ENCODE measurements around the gene PCDHB11. TPM values are rescaled to one million over a fixed set of nuclear protein-coding genes. Genes with fewer than 3 reads are reported as not detected.
"Not testable (repeated sequence)": the region's sequence is repeated elsewhere in the genome, so short reads cannot be mapped to it uniquely, and the experiment has no call there.

Gene PCDHB11
- polyA plus RNA-seq, 1 donor from 2014 or later, result 2.7 TPM

DNA sequence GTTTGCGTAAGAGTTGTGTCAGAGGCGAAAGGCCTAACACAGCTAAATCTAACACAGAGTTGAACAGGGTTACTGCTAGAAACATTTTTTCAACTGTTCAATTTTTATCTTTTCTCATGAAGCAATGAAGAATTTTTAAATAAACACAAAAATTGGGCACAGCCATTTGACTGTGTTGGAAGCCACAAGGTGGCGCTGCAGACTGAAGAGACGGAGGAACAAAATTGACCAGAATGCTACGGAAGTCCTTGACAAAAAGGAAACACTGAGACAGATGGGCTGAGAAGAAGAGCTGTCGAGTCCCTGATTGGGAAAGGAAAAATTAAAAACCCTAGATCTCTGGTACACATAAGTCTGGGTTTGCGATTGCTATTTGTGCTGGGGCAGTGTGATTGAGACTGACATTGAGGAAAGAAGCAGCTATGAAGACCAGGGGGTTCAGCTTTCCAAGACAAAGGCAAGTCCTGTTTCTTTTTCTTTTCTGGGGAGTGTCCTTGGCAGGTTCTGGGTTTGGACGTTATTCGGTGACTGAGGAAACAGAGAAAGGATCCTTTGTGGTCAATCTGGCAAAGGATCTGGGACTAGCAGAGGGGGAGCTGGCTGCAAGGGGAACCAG lies 12.4 kb upstream of the PCDHB11 start, which contains the start of gene PCDHB9:
PCDHB9 (plus strand) TSS at position 265 of the 616 bp plus-strand sequence; CDS start at position 423, 158 bp downstream.
- Histone ChIP-seq H3K36me3 (ENCODE audit: insufficient read depth, low read length) (no peaks in the 10 kb centered on the region), H3K4me3 (ENCODE audit: low read length) (peak within 1 kb of the TSS; percentile 28), H3F3A (ENCODE audit: insufficient read depth, low read length, poor library complexity, severe bottlenecking) (no peaks in the 10 kb centered on the region), H3K27me3 (ENCODE audit: insufficient read depth, low read depth, low read length) (no peaks in the 10 kb centered on the region), H2AFZ (ENCODE audit: low read depth, low read length) (no peak within 1 kb of the TSS), H3K9me3 (ENCODE audit: low read length) (peaks cover 7% of the 10 kb centered on the region), H3K79me2 (replicated peaks; ENCODE audit: insufficient read depth, low read length) (no peaks in the 10 kb centered on the region), H3K27ac (ENCODE audit: low read length) (no peak within 1 kb of the TSS), H3K9me2 (ENCODE audit: insufficient read depth, low read length) (no peaks in the 10 kb centered on the region), H3K9ac (ENCODE audit: low read length) (no peak within 1 kb of the TSS), H3K4me2 (ENCODE audit: low read length) (no peak within 1 kb of the TSS), H4K20me1 (ENCODE audit: insufficient read depth) (no peaks in the 10 kb centered on the region)
- TF ChIP-seq, protein P1, sequence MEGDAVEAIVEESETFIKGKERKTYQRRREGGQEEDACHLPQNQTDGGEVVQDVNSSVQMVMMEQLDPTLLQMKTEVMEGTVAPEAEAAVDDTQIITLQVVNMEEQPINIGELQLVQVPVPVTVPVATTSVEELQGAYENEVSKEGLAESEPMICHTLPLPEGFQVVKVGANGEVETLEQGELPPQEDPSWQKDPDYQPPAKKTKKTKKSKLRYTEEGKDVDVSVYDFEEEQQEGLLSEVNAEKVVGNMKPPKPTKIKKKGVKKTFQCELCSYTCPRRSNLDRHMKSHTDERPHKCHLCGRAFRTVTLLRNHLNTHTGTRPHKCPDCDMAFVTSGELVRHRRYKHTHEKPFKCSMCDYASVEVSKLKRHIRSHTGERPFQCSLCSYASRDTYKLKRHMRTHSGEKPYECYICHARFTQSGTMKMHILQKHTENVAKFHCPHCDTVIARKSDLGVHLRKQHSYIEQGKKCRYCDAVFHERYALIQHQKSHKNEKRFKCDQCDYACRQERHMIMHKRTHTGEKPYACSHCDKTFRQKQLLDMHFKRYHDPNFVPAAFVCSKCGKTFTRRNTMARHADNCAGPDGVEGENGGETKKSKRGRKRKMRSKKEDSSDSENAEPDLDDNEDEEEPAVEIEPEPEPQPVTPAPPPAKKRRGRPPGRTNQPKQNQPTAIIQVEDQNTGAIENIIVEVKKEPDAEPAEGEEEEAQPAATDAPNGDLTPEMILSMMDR (IDR thresholded peaks at IDR 0.05; ENCODE audit: poor library complexity, severe bottlenecking), result no peak
- TF ChIP-seq RAD21 (conservative IDR thresholded peaks at IDR 0.05), result peak; percentile 27
- no peak for TF ChIP-seq EP300 (conservative IDR thresholded peaks at IDR 0.05; ENCODE audit: poor library complexity, severe bottlenecking)
- TF ChIP-seq TAF1 (IDR thresholded peaks at IDR 0.05; ENCODE audit: low read depth), result no peak

DNA sequence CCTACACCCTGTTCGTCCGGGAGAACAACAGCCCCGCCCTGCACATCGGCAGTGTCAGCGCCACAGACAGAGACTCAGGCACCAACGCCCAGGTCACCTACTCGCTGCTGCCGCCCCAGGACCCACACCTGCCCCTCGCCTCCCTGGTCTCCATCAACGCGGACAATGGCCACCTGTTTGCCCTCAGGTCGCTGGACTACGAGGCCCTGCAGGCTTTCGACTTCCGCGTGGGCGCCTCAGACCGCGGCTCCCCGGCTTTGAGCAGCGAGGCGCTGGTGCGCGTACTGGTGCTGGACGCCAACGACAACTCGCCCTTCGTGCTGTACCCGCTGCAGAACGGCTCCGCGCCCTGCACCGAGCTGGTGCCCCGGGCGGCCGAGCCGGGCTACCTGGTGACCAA lies 10.7 kb upstream of the PCDHB11 start:
- H3K27me3 ChIP-seq (ENCODE audit: insufficient read depth, low read depth, low read length); H3K9me2 ChIP-seq (ENCODE audit: insufficient read depth, low read length); H3K9ac ChIP-seq (ENCODE audit: low read length); H3K27ac ChIP-seq (ENCODE audit: low read length); H3F3A ChIP-seq (ENCODE audit: insufficient read depth, low read length, poor library complexity, severe bottlenecking); H3K4me2 ChIP-seq (ENCODE audit: low read length); H2AFZ ChIP-seq (ENCODE audit: low read depth, low read length); H3K4me3 ChIP-seq (ENCODE audit: low read length); H3K79me2 ChIP-seq (replicated peaks; ENCODE audit: insufficient read depth, low read length); H3K36me3 ChIP-seq (ENCODE audit: insufficient read depth, low read length); H4K20me1 ChIP-seq (ENCODE audit: insufficient read depth): not testable (repeated sequence)
- H3K9me3 ChIP-seq (ENCODE audit: low read length), result peaks cover 11% of the 10 kb centered on the region

DNA sequence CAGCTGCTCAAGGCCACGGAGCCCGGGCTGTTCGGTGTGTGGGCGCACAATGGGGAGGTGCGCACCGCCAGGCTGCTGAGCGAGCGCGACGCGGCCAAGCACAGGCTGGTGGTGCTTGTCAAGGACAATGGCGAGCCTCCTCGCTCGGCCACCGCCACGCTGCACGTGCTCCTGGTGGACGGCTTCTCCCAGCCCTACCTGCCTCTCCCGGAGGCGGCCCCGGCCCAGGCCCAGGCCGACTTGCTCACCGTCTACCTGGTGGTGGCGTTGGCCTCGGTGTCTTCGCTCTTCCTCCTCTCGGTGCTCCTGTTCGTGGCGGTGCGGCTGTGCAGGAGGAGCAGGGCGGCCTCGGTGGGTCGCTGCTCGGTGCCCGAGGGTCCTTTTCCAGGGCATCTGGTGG lies 10.3 kb upstream of the PCDHB11 start:
- not testable (repeated sequence) for H3K79me2 ChIP-seq (replicated peaks; ENCODE audit: insufficient read depth, low read length); H4K20me1 ChIP-seq (ENCODE audit: insufficient read depth); H3K36me3 ChIP-seq (ENCODE audit: insufficient read depth, low read length); H3K4me2 ChIP-seq (ENCODE audit: low read length); H3K4me3 ChIP-seq (ENCODE audit: low read length); H3K9ac ChIP-seq (ENCODE audit: low read length); H3K9me2 ChIP-seq (ENCODE audit: insufficient read depth, low read length); H3K27me3 ChIP-seq (ENCODE audit: insufficient read depth, low read depth, low read length); H3F3A ChIP-seq (ENCODE audit: insufficient read depth, low read length, poor library complexity, severe bottlenecking); H3K27ac ChIP-seq (ENCODE audit: low read length); H2AFZ ChIP-seq (ENCODE audit: low read depth, low read length)
- peaks cover 11% of the 10 kb centered on the region for H3K9me3 ChIP-seq (ENCODE audit: low read length)

DNA sequence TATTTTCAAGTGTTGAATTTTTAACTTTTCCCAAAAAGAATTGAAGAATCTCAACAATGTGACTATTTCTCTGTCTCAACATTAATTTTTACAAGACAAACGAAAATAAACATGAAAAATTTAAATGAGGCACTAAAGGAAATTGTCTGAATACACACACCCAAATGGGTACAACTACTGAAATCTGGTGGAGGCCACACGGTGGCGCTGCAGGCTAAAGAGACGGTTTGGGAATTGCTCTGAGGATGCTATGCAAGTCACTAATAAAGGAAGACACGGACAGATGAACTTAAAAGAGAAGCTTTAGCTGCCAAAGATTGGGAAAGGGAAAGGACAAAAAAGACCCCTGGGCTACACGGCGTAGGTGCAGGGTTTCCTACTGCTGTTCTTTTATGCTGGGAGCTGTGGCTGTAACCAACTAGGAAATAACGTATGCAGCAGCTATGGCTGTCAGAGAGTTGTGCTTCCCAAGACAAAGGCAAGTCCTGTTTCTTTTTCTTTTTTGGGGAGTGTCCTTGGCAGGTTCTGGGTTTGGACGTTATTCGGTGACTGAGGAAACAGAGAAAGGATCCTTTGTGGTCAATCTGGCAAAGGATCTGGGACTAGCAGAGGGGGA lies 7.2 kb upstream of the PCDHB11 start, which contains the start of gene PCDHB10:
PCDHB10 (plus strand) TSS at position 244 of the 616 bp plus-strand sequence; CDS start at position 444, 200 bp downstream.
- peak within 1 kb of the TSS; percentile 53 for H3K4me3 ChIP-seq (ENCODE audit: low read length)

More for the DNA sequence above, 7.2 kb upstream of the PCDHB11 start, which contains the start of gene PCDHB10:
- H2AFZ ChIP-seq (ENCODE audit: low read depth, low read length), result no peak within 1 kb of the TSS
- H3F3A ChIP-seq (ENCODE audit: insufficient read depth, low read length, poor library complexity, severe bottlenecking), result no peaks in the 10 kb centered on the region
- H3K9ac ChIP-seq (ENCODE audit: low read length), result peak within 1 kb of the TSS; percentile 49
- H3K36me3 ChIP-seq (ENCODE audit: insufficient read depth, low read length), result peaks cover 4% of the 10 kb centered on the region
- H3K9me2 ChIP-seq (ENCODE audit: insufficient read depth, low read length), result no peaks in the 10 kb centered on the region
- no peak within 1 kb of the TSS for H3K4me2 ChIP-seq (ENCODE audit: low read length)
- peaks cover 10% of the 10 kb centered on the region for H3K79me2 ChIP-seq (replicated peaks; ENCODE audit: insufficient read depth, low read length)
- H3K27ac ChIP-seq (ENCODE audit: low read length), result no peak within 1 kb of the TSS
- no peaks in the 10 kb centered on the region for H4K20me1 ChIP-seq (ENCODE audit: insufficient read depth)
- TF ChIP-seq EZH2 (IDR thresholded peaks at IDR 0.05; ENCODE audit: borderline replicate concordance, insufficient read depth, low read length, poor library complexity, severe bottlenecking), result no peak
- TF ChIP-seq POLR2AphosphoS5 (IDR thresholded peaks at IDR 0.05), result no peak
- TF ChIP-seq TAF1 (IDR thresholded peaks at IDR 0.05; ENCODE audit: low read depth), result no peak
- TF ChIP-seq, protein P2, sequence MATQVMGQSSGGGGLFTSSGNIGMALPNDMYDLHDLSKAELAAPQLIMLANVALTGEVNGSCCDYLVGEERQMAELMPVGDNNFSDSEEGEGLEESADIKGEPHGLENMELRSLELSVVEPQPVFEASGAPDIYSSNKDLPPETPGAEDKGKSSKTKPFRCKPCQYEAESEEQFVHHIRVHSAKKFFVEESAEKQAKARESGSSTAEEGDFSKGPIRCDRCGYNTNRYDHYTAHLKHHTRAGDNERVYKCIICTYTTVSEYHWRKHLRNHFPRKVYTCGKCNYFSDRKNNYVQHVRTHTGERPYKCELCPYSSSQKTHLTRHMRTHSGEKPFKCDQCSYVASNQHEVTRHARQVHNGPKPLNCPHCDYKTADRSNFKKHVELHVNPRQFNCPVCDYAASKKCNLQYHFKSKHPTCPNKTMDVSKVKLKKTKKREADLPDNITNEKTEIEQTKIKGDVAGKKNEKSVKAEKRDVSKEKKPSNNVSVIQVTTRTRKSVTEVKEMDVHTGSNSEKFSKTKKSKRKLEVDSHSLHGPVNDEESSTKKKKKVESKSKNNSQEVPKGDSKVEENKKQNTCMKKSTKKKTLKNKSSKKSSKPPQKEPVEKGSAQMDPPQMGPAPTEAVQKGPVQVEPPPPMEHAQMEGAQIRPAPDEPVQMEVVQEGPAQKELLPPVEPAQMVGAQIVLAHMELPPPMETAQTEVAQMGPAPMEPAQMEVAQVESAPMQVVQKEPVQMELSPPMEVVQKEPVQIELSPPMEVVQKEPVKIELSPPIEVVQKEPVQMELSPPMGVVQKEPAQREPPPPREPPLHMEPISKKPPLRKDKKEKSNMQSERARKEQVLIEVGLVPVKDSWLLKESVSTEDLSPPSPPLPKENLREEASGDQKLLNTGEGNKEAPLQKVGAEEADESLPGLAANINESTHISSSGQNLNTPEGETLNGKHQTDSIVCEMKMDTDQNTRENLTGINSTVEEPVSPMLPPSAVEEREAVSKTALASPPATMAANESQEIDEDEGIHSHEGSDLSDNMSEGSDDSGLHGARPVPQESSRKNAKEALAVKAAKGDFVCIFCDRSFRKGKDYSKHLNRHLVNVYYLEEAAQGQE (IDR thresholded peaks at IDR 0.05; ENCODE audit: borderline replicate concordance), result no peak
- no peak for TF ChIP-seq MXI1 (conservative IDR thresholded peaks at IDR 0.05; ENCODE audit: poor library complexity, severe bottlenecking)
- no peak for TF ChIP-seq EP300 (conservative IDR thresholded peaks at IDR 0.05; ENCODE audit: poor library complexity, severe bottlenecking)
- peak; percentile 59 for TF ChIP-seq RAD21 (conservative IDR thresholded peaks at IDR 0.05)
- peak; percentile 30 for TF ChIP-seq SMC3 (conservative IDR thresholded peaks at IDR 0.05; ENCODE audit: poor library complexity)
- TF ChIP-seq, protein P1 (IDR thresholded peaks at IDR 0.05; ENCODE audit: poor library complexity, severe bottlenecking), result peak; percentile 56
- peaks cover 15% of the 10 kb centered on the region for H3K9me3 ChIP-seq (ENCODE audit: low read length)
- H3K27me3 ChIP-seq (ENCODE audit: insufficient read depth, low read depth, low read length), result no peaks in the 10 kb centered on the region

Measured in neural cell (in vitro differentiated cells).